ENCODE results near the gene PRADC1. TPM values are rescaled to one million over a fixed set of nuclear protein-coding genes. Genes with fewer than 3 reads are reported as not detected.

The PRADC1 gene
- total and polyA plus RNA-seq, 9 of the 15 experiments (the other 6 are each of a cell fraction or from before 2014, with no cell fraction given) = 7.3 to 47.4 (median 34.2) TPM

GRCh38 chr2:73279852-73280251 lies 46.8 kb upstream of the PRADC1 start (continued):
- TF ChIP-seq KLF13 (tag; IDR thresholded peaks at IDR 0.05; ENCODE audit: borderline replicate concordance, low read depth) (no peak), EHMT2 (IDR thresholded peaks at IDR 0.05) (peak; percentile 58; the same call in 1 of the 2 replicates), YBX1 (IDR thresholded peaks at IDR 0.05) (no peak), ZBTB9 (CRISPR knock-in tag; IDR thresholded peaks at IDR 0.05) (no peak), VEZF1 (CRISPR knock-in tag; IDR thresholded peaks at IDR 0.05) (peak; percentile 55; the same call in 1 of the 2 replicates), SIRT6 (IDR thresholded peaks at IDR 0.05; ENCODE audit: low read depth, low read length) (no peak)

GRCh38 chr2:73272270-73272669 lies 39.2 kb upstream of the PRADC1 start:
- FAIRE-seq (no peak), DNase-seq (ENCODE audit: extremely low read depth in 1 of 4, low spot score in 3 of 4) (no peak), ATAC-seq (no peak)
- Histone ChIP-seq H3K9me1 (ENCODE audit: control insufficient read depth, insufficient read depth, low read length) (no peaks in the 10 kb centered on the region), H3K4me1 (replicated peaks in 1 of 2; ENCODE audit: control insufficient read depth in 2 of 2, insufficient read depth in 2 of 2, low read length in 2 of 2) (no peaks in the 10 kb centered on the region), H3K79me2 (ENCODE audit: control insufficient read depth, insufficient read depth, low read length) (no peaks in the 10 kb centered on the region), H3K4me3 (no peak overlapping the region), H2AFZ (ENCODE audit: low read depth, low read length) (no peak overlapping the region), H3K9ac (ENCODE audit: insufficient read depth in 1 of 2, low read depth in 2 of 2, low read length in 2 of 2) (no peak overlapping the region), H3K4me2 (ENCODE audit: insufficient read depth, low read length) (no peak overlapping the region), H3K27ac (ENCODE audit: extremely low read depth, low read depth, low read length) (no peak overlapping the region), H3K36me3 (ENCODE audit: control insufficient read depth, insufficient read depth, low read length) (0 out of 3 replicates have a peak, but pooled peaks cover 3% of the 10 kb centered on the region), H3K27me3 (ENCODE audit: control insufficient read depth in 2 of 2, insufficient read depth in 2 of 2, low read length in 2 of 2) (0 out of 5 replicates have a peak, but pooled peaks cover 0 to 9% of the 10 kb centered on the region in 2 experiments), H4K20me1 (replicated peaks; ENCODE audit: control insufficient read depth, insufficient read depth, low read length) (0 out of 2 replicates have a peak, but pooled peaks cover 2% of the 10 kb centered on the region), H3K9me3 (replicated peaks; ENCODE audit: control insufficient read depth, insufficient read depth, low read depth, low read length) (no peaks in the 10 kb centered on the region)
- in situ Hi-C loops (cut with MboI) = no loop called here
- ChIA-PET POLR2A (interaction anchor here (0.6 to 1.1 kb wide), 2 partner anchors 12 to 58 kb away, joined by 3 to 6 read pairs; no protein-coding TSS in a partner anchor), CTCF (ENCODE audit: low intra/inter-chr PET ratio) (no interaction called here)
- WGBS (ENCODE audit: insufficient coverage, low coverage, missing lambda C conversion rate) = 43% methylated on average over 1 of the region's 1 CpG
- intact Hi-C loops (cut with micrococcal nuclease) = no loop called here
- BruUV-seq (replicated peaks) = no TSS peak
- TF ChIP-seq LEF1 (IDR thresholded peaks at IDR 0.05) = no peak
- no peak for TF ChIP-seq ZNF512 (tag; IDR thresholded peaks at IDR 0.05)
- TF ChIP-seq ZFP30 (CRISPR knock-in tag; IDR thresholded peaks at IDR 0.05; ENCODE audit: borderline replicate concordance) = no peak
- no peak for TF ChIP-seq ZNF445 (CRISPR knock-in tag; IDR thresholded peaks at IDR 0.05; ENCODE audit: low read depth)
- TF ChIP-seq PYGO2 (tag; IDR thresholded peaks at IDR 0.05) = no peak
- no peak for TF ChIP-seq UBTF (IDR thresholded peaks at IDR 0.05; ENCODE audit: borderline replicate concordance in 1 of 2, low read depth in 2 of 2, low read length in 2 of 2)
- TF ChIP-seq ZBTB1 (CRISPR knock-in tag; IDR thresholded peaks at IDR 0.05; ENCODE audit: borderline replicate concordance, low read depth) = no peak

All from K562 (cell line).